H1 (cell line): ENCODE data around the gene DUSP9. TPM values are rescaled to one million over a fixed set of nuclear protein-coding genes. Genes with fewer than 3 reads are reported as not detected.

ENCODE experiments used
- CTCF ChIA-PET: fragments of 300-600 bp; sonication (Branson Sonifier 250); formaldehyde crosslinking; loops from one replicate; lab custom pipeline; 2021; ENCODE audit not compliant: partially characterized antibody; lab: Charles Lee
- POLR2A ChIA-PET: fragments of 300-600 bp; sonication (Branson Sonifier 250); formaldehyde crosslinking; loops from one replicate; lab custom pipeline; 2021; ENCODE audit warnings: inconsistent platforms; ENCODE audit not compliant: partially characterized antibody; lab: Charles Lee
- DNase-seq, 2 experiments: peaks; one replicate each; pipeline versions ENCODE4 v3.0.0 to v3.0.0-alpha.2; 2010 to 2022; ENCODE audit warnings: low spot score in 2 of 2, low read depth in 1 of 2, mixed read lengths in 1 of 2
- FAIRE-seq: peaks from 2 replicates; lab custom pipeline; 2011; peaks lifted over from hg19 to GRCh38; lab: Jason Lieb, UNC
- H2AFZ ChIP-seq: 2 replicates; pipeline ENCODE4 v1.8.1; 2012; ENCODE audit warnings: low read length, inconsistent platforms
- H2AK5ac ChIP-seq: 2 replicates; pipeline ENCODE4 v1.6.1; 2013; ENCODE audit warnings: low read depth, low read length
- H2BK120ac ChIP-seq: replicated peaks from 2 replicates; pipeline ENCODE3; 2013; ENCODE audit warnings: low read depth, low read length, inconsistent platforms
- H2BK12ac ChIP-seq: 2 replicates; pipeline ENCODE4 v1.6.1; 2013; ENCODE audit warnings: low read depth, low read length
- H2BK15ac ChIP-seq: 2 replicates; pipeline ENCODE4 v1.6.1; 2013; ENCODE audit warnings: low read length
- H2BK20ac ChIP-seq: 2 replicates; pipeline ENCODE4 v1.6.1; 2013; ENCODE audit warnings: low read length
- H2BK5ac ChIP-seq: 2 replicates; pipeline ENCODE4 v1.6.1; 2013; ENCODE audit warnings: low read depth, low read length
- H3K14ac ChIP-seq: 2 replicates; pipeline ENCODE4 v1.6.1; 2013; ENCODE audit warnings: inconsistent platforms; ENCODE audit not compliant: insufficient read length
- H3K18ac ChIP-seq: 2 replicates; pipeline ENCODE4 v1.6.1; 2013; ENCODE audit warnings: low read length; ENCODE audit errors: extremely low read depth
- H3K23ac ChIP-seq: 2 replicates; pipeline ENCODE4 v1.6.1; 2013; ENCODE audit warnings: inconsistent platforms; ENCODE audit not compliant: insufficient read length
- H3K23me2 ChIP-seq: 2 replicates; pipeline ENCODE4 v1.6.1; 2013; ENCODE audit warnings: low read depth, low read length
- H3K27ac ChIP-seq: 2 replicates; pipeline ENCODE4 v1.6.1; 2011; ENCODE audit warnings: low read depth, low read length, inconsistent platforms
- H3K27me3 ChIP-seq, 4 experiments: replicated peaks in 1 of 4; 1 replicate in 1 of 4; 2 replicates in 3 of 4; pipeline versions ENCODE4 v1.6.1 to v1.8.1; 2011 to 2013; ENCODE audit warnings: low read length in 3 of 4, mild to moderate bottlenecking in 3 of 4, inconsistent platforms in 2 of 4, mixed read lengths in 2 of 4, moderate library complexity in 1 of 4; ENCODE audit not compliant: control insufficient read depth in 3 of 4, insufficient read depth in 3 of 4; ENCODE audit errors: extremely low read depth in 1 of 4
- H3K36me3 ChIP-seq, 4 experiments: 2 replicates each; pipeline versions ENCODE4 v1.6.1 to v1.8.1; 2011 to 2013; ENCODE audit warnings: mild to moderate bottlenecking in 4 of 4, low read length in 3 of 4, moderate library complexity in 2 of 4, control low read depth in 1 of 4, inconsistent platforms in 1 of 4; ENCODE audit not compliant: insufficient read depth in 4 of 4, control insufficient read depth in 2 of 4
- H3K4ac ChIP-seq: replicated peaks from 2 replicates; pipeline ENCODE3; 2013; ENCODE audit warnings: low read length, low read depth, mixed read lengths, inconsistent platforms; ENCODE audit not compliant: insufficient read length
- H3K4me1 ChIP-seq, 4 experiments: replicated peaks in 1 of 4; 1 replicate in 1 of 4; 2 replicates in 3 of 4; pipeline versions ENCODE4 v1.6.1 to v1.8.1; 2011 to 2013; ENCODE audit warnings: low read length in 3 of 4, inconsistent platforms in 2 of 4, mixed read lengths in 1 of 4; ENCODE audit not compliant: insufficient read depth in 4 of 4, control insufficient read depth in 3 of 4
- H3K4me2 ChIP-seq, 2 experiments: 2 replicates each; pipeline versions ENCODE4 v1.6.1 to v1.8.1; 2011 to 2013; ENCODE audit warnings: low read depth in 2 of 2, low read length in 2 of 2, control low read depth in 1 of 2, inconsistent platforms in 1 of 2, mild to moderate bottlenecking in 1 of 2; ENCODE audit not compliant: insufficient read depth in 1 of 2
- H3K4me3 ChIP-seq, 4 experiments: fragments of 200-600, 300-600 bp in 1 of 4; sonication (generic), shearing (Covaris generic), sonication (Bioruptor Twin) in 1 of 4; 2 replicates each; pipeline versions ENCODE4 v1.5.1 to v1.8.1; 2011 to 2016; ENCODE audit warnings: low read length in 4 of 4, low read depth in 3 of 4, control low read depth in 2 of 4, inconsistent platforms in 2 of 4, mild to moderate bottlenecking in 2 of 4, mixed read lengths in 1 of 4, moderate library complexity in 1 of 4; ENCODE audit not compliant: insufficient read depth in 2 of 4; ENCODE audit errors: extremely low read depth in 1 of 4
- H3K56ac ChIP-seq: replicated peaks from 2 replicates; pipeline ENCODE3; 2013; ENCODE audit warnings: low read depth, mild to moderate bottlenecking, mixed read lengths, low read length, inconsistent platforms; ENCODE audit not compliant: insufficient read length
- H3K79me1 ChIP-seq: 2 replicates; pipeline ENCODE4 v1.6.1; 2013; ENCODE audit warnings: low read depth, low read length, control low read depth
- H3K79me2 ChIP-seq, 2 experiments: 2 replicates each; pipeline versions ENCODE4 v1.6.1 to v1.8.1; 2012 to 2013; ENCODE audit warnings: low read length in 2 of 2, mild to moderate bottlenecking in 2 of 2, inconsistent platforms in 1 of 2; ENCODE audit not compliant: insufficient read depth in 2 of 2, control insufficient read depth in 1 of 2
- H3K9ac ChIP-seq, 4 experiments: replicated peaks in 1 of 4; 1 replicate in 1 of 4; 2 replicates in 3 of 4; pipeline versions ENCODE4 v1.6.1 to v1.8.1; 2011 to 2013; ENCODE audit warnings: low read depth in 3 of 4, low read length in 3 of 4, control low read depth in 2 of 4, mild to moderate bottlenecking in 2 of 4, moderate library complexity in 2 of 4, inconsistent platforms in 1 of 4; ENCODE audit errors: extremely low read depth in 1 of 4
- H3K9me3 ChIP-seq, 2 experiments: 2 replicates each; pipeline versions ENCODE4 v1.6.1 to v1.8.1; 2012 to 2013; ENCODE audit warnings: mild to moderate bottlenecking in 2 of 2, moderate library complexity in 2 of 2, control low read depth in 1 of 2, inconsistent platforms in 1 of 2, low read depth in 1 of 2, low read length in 1 of 2, mixed read lengths in 1 of 2; ENCODE audit not compliant: insufficient read depth in 2 of 2
- H4K20me1 ChIP-seq, 2 experiments: replicated peaks in 1 of 2; 2 replicates each; pipeline versions ENCODE3 to v1.8.1; 2011 to 2013; ENCODE audit warnings: inconsistent platforms in 2 of 2, low read length in 2 of 2, mild to moderate bottlenecking in 1 of 2; ENCODE audit not compliant: insufficient read depth in 2 of 2, control insufficient read depth in 1 of 2
- H4K5ac ChIP-seq: 2 replicates; pipeline ENCODE4 v1.6.1; 2013; ENCODE audit warnings: low read length, low read depth, mixed read lengths, inconsistent platforms; ENCODE audit not compliant: insufficient read length
- H4K8ac ChIP-seq: 2 replicates; pipeline ENCODE4 v1.8.0; 2013; ENCODE audit warnings: mild to moderate bottlenecking, moderate library complexity, low read length, inconsistent platforms; ENCODE audit not compliant: insufficient read depth; ENCODE audit errors: extremely low read depth
- H4K91ac ChIP-seq: replicated peaks from 2 replicates; pipeline ENCODE3; 2013; ENCODE audit warnings: low read length, mixed read lengths, inconsistent platforms; ENCODE audit not compliant: insufficient read length
- CREB1 ChIP-seq: IDR thresholded peaks from 2 replicates; pipeline ENCODE4 v1.6.1; 2012; ENCODE audit warnings: inconsistent platforms
- EZH2 ChIP-seq: fragments of 200-600 bp; sonication (generic); IDR thresholded peaks from 2 replicates; pipeline ENCODE4 v1.7.1; 2012; ENCODE audit warnings: low read depth, mild to moderate bottlenecking, moderate library complexity, low read length, inconsistent platforms; ENCODE audit not compliant: severe bottlenecking
- KDM4A ChIP-seq: IDR thresholded peaks from one replicate; pipeline ENCODE4 v1.7.1; 2012; ENCODE audit warnings: low read depth, mild to moderate bottlenecking, moderate library complexity, low read length, inconsistent platforms; ENCODE audit not compliant: severe bottlenecking
- SUZ12 ChIP-seq: fragments of 200-600 bp; sonication (generic); IDR thresholded peaks from 2 replicates; pipeline ENCODE4 v1.6.1; 2012; ENCODE audit warnings: mild to moderate bottlenecking, inconsistent platforms, low read length, moderate library complexity, mixed read lengths
- WGBS, 2 experiments: shearing (Covaris generic) in 1 of 2; methylation state at CpG; one replicate each; pipeline versions ENCODE4 v1.1.6 to v1.1.7; 2013 to 2015; ENCODE audit warnings: low lambda C conversion rate in 2 of 2, mixed read lengths in 2 of 2, inconsistent platforms in 1 of 2, low coverage in 1 of 2, missing lambda C conversion rate in 1 of 2; ENCODE audit not compliant: insufficient replicate concordance in 2 of 2, insufficient coverage in 1 of 2, insufficient read length in 1 of 2; ENCODE audit errors: extremely low coverage in 1 of 2, missing lambda C conversion rate in 1 of 2; 5-methylcytosine and 5-hydroxymethylcytosine counted together
- polyA plus RNA-seq, 7 experiments: library from polyadenylated mRNA; depleted of rRNA in 3 of 7; stranded (reverse) in 5 of 7; unstranded in 2 of 7; fragments of >200 nt in 5 of 7; fragments of 200-250 nt in 2 of 7; gene quantifications; 1 replicate in 5 of 7; 2 replicates in 1 of 7; 4 replicates in 1 of 7; pipeline versions ENCODE4 v1.2.1 to v1.2.3, GENCODE V29; 2011 to 2013; ENCODE audit warnings: missing spikeins in 2 of 7, mixed read lengths in 2 of 7
- total RNA-seq: library from RNA; stranded (reverse); fragmentation: NEBNext Ultra II Directional; extraction: Animal tissue kit (Norgen Biotek cat#: 25700); gene quantifications from 2 replicates; pipeline ENCODE4 v1.2.1, GENCODE V29; 2021

DUSP9 gene
- total and polyA plus RNA-seq, 2 of the 8 experiments (the other 6 are each of a cell fraction or from before 2014, with no cell fraction given), result 0.80 to 1.1 TPM

GRCh38 chrX:153642655-153643430, 4.2 kb upstream of the DUSP9 start:
- H3K56ac ChIP-seq, result no peak overlapping the region
- POLR2A ChIA-PET, result interaction anchor here (0.7 to 1.0 kb wide), 2 partner anchors 43 to 82 kb away, joined by 3 read pairs; no protein-coding TSS in a partner anchor
- no peak overlapping the region for H4K5ac ChIP-seq
- no peak overlapping the region for H3K14ac ChIP-seq
- no peaks in the 10 kb centered on the region for H3K79me1 ChIP-seq
- H3K18ac ChIP-seq, result no peak overlapping the region
- peak overlapping the region; percentile 74 to 89 for H3K4me2 ChIP-seq
- H3K4me1 ChIP-seq, result peaks cover 0 to 20% (median 9%) of the 10 kb centered on the region in 4 experiments; a peak in 5 of 7 replicates
- H4K20me1 ChIP-seq, result peaks cover 0 to 12% of the 10 kb centered on the region in 2 experiments
- DNase-seq (no peak), FAIRE-seq (no peak)
- no peaks in the 10 kb centered on the region; a peak in 1 of 4 replicates for H3K9me3 ChIP-seq
- no peak overlapping the region for H2BK15ac ChIP-seq
- no peak overlapping the region for H2BK5ac ChIP-seq
- H3K27ac ChIP-seq, result no peak overlapping the region
- no peak overlapping the region for H3K23ac ChIP-seq
- no peak overlapping the region for H2BK12ac ChIP-seq
- no peaks in the 10 kb centered on the region for H3K79me2 ChIP-seq
- H3K4me3 ChIP-seq, result peak overlapping the region in 2 of 4 experiments; percentile 10 to 57; a peak in 3 of 8 replicates
- no peak overlapping the region for H4K91ac ChIP-seq
- peaks cover 57 to 71% (median 69%) of the 10 kb centered on the region in 4 experiments for H3K27me3 ChIP-seq
- H2BK20ac ChIP-seq, result no peak overlapping the region
- no peak overlapping the region for H2AK5ac ChIP-seq
- WGBS, 2 experiments, result 6% methylated on average over 8 of the region's 48 CpGs; no CpG with 5 or more reads in 1 of the 2 experiments
- CTCF ChIA-PET, result interaction anchor here (0.7 to 21.6 kb wide), 7 partner anchors 15 to 69 kb away, joined by 3 to 408 read pairs (median 4); partner anchors contain the start of gene DUSP9
- no peak overlapping the region for H2AFZ ChIP-seq
- no peak overlapping the region for H2BK120ac ChIP-seq
- no peak overlapping the region for H3K4ac ChIP-seq
- H3K23me2 ChIP-seq, result peaks cover 7% of the 10 kb centered on the region; the same call in 1 of the 2 replicates
- H3K9ac ChIP-seq, result no peak overlapping the region
- TF ChIP-seq EZH2 (peak; percentile 79), KDM4A (peak; percentile 3), SUZ12 (peak; percentile 77), CREB1 (no peak)
- H3K36me3 ChIP-seq, result peaks cover 0 to 2% (median 0%) of the 10 kb centered on the region in 4 experiments; a peak in 1 of 8 replicates
- H4K8ac ChIP-seq, result no peak overlapping the region
